OCI-LY7 (cell line): ENCODE results near the gene LDLRAD4. TPM values are rescaled to one million over a fixed set of nuclear protein-coding genes. Genes with fewer than 3 reads are reported as not detected.
A peak's percentile ranks its signal among the peaks of the same experiment; 100 is the strongest.
"Not testable (repeated sequence)": the region's sequence is repeated elsewhere in the genome, so short reads cannot be mapped to it uniquely, and the experiment has no call there.

Experiments used
- BruUV-seq: library from RNA; stranded (reverse); fragments of 400-500 nt; replicated peaks from 2 replicates; lab custom pipeline; 2021; lab: Mats Ljungman, UMichigan
- CTCF ChIA-PET: fragments of 300-600 bp; sonication (Branson Sonifier 250); formaldehyde crosslinking; loops from one replicate; lab custom pipeline; 2022; ENCODE audit warnings: antibody characterized with exemption; ENCODE audit not compliant: unreplicated experiment; lab: Charles Lee
- POLR2A ChIA-PET: fragments of 300-600 bp; sonication (Branson Sonifier 250); formaldehyde crosslinking; loops from one replicate; lab custom pipeline; 2022; ENCODE audit warnings: antibody characterized with exemption; lab: Charles Lee
- DNase-seq: peaks from one replicate; pipeline ENCODE4 v3.0.0-alpha.2; 2015; ENCODE audit warnings: low spot score
- H2AFZ ChIP-seq: fragments of 200-600 bp; sonication (generic), shearing (Covaris generic); 2 replicates; pipeline ENCODE4 v1.6.1; 2014; ENCODE audit warnings: mild to moderate bottlenecking, antibody characterized with exemption, low read length, moderate library complexity
- H3K27ac ChIP-seq: fragments of 200-600 bp; sonication (generic); 2 replicates; pipeline ENCODE4 v1.5.1; 2014; ENCODE audit warnings: mixed run types, low read depth, mild to moderate bottlenecking, moderate library complexity, low read length, inconsistent platforms; ENCODE audit not compliant: poor library complexity, severe bottlenecking
- H3K36me3 ChIP-seq: fragments of 200-600 bp; sonication (generic); 2 replicates; pipeline ENCODE4 v1.6.1; 2014; ENCODE audit warnings: mild to moderate bottlenecking, antibody characterized with exemption, low read length, moderate library complexity, mixed read lengths; ENCODE audit not compliant: insufficient read depth
- H3K4me1 ChIP-seq: fragments of 200-600 bp; sonication (generic); 2 replicates; pipeline ENCODE4 v1.5.1; 2014; ENCODE audit warnings: mild to moderate bottlenecking, low read length; ENCODE audit not compliant: insufficient read depth, poor library complexity, severe bottlenecking
- H3K4me2 ChIP-seq: fragments of 200-600 bp; sonication (generic); 2 replicates; pipeline ENCODE4 v1.6.1; 2014; ENCODE audit warnings: mild to moderate bottlenecking, low read length
- H3K4me3 ChIP-seq: fragments of 200-600 bp; sonication (generic); 2 replicates; pipeline ENCODE4 v1.5.1; 2014; ENCODE audit warnings: mild to moderate bottlenecking, low read depth, low read length; ENCODE audit not compliant: poor library complexity, severe bottlenecking
- H3K79me2 ChIP-seq: fragments of 200-600 bp; sonication (generic); 2 replicates; pipeline ENCODE4 v1.6.1; 2016; ENCODE audit warnings: low read depth, mild to moderate bottlenecking, low read length, moderate library complexity, mixed read lengths; ENCODE audit not compliant: insufficient read depth
- H3K9me2 ChIP-seq: fragments of 200-600 bp; sonication (generic); 2 replicates; pipeline ENCODE4 v1.6.1; 2016; ENCODE audit warnings: mild to moderate bottlenecking, low read length, mixed read lengths; ENCODE audit not compliant: insufficient read depth
- H3K9me3 ChIP-seq: fragments of 200-600 bp; sonication (generic); 2 replicates; pipeline ENCODE4 v1.6.1; 2014; ENCODE audit warnings: mild to moderate bottlenecking, mixed run types, low read length, mixed read lengths
- H4K20me1 ChIP-seq: fragments of 200-600 bp; sonication (generic); 2 replicates; pipeline ENCODE4 v1.6.1; 2014; ENCODE audit warnings: mild to moderate bottlenecking, antibody characterized with exemption, low read length, moderate library complexity, mixed read lengths; ENCODE audit not compliant: insufficient read depth
- CTCF ChIP-seq: fragments of 200-600 bp; sonication (generic); conservative IDR thresholded peaks from 2 replicates; pipeline ENCODE4 v1.5.1; 2014; ENCODE audit warnings: mild to moderate bottlenecking, antibody characterized with exemption, low read length, moderate library complexity, mixed read lengths
- EZH2phosphoT487 ChIP-seq: fragments of 200-600 bp; sonication (generic); IDR thresholded peaks from 2 replicates; pipeline ENCODE4 v1.6.1; 2018; ENCODE audit warnings: low read depth, borderline replicate concordance, mild to moderate bottlenecking, mixed run types, antibody characterized with exemption, low read length, moderate library complexity, mixed read lengths
- intact Hi-C: fragments of 100-400 bp; cut with micrococcal nuclease; formaldehyde crosslinking; loops from one replicate; pipeline ENCODE4 v1.10.0; 2022; ENCODE audit not compliant: unreplicated experiment
- total RNA-seq, 2 experiments: library from RNA; depleted of rRNA in 1 of 2; stranded (reverse); fragments of >200 nt in 1 of 2; shearing (Covaris generic) in 1 of 2; gene quantifications; 2 replicates each; pipeline ENCODE4 v1.2.3, GENCODE V29; 2014 to 2022

The LDLRAD4 gene
- total RNA-seq, 2 experiments from 2014 or later, result 26.2 to 43.8 TPM

GRCh38 chr18:13605477-13605876 is 386.9 kb downstream of the LDLRAD4 start:
- H3K79me2 ChIP-seq, result no peaks in the 10 kb centered on the region
- no TSS peak for BruUV-seq
- no peaks in the 10 kb centered on the region for H3K36me3 ChIP-seq
- no peak overlapping the region for H3K4me2 ChIP-seq
- H3K4me1 ChIP-seq, result peaks cover 24% of the 10 kb centered on the region
- H3K4me3 ChIP-seq, result no peak overlapping the region
- H3K9me2 ChIP-seq, result no peaks in the 10 kb centered on the region
- ChIA-PET CTCF (interaction anchor here (0.9 kb wide), 1 partner anchor 9 kb away, joined by 4 read pairs; no protein-coding TSS in a partner anchor), POLR2A (no interaction called here)
- H3K27ac ChIP-seq, result no peak overlapping the region
- DNase-seq, result no peak
- H2AFZ ChIP-seq, result no peak overlapping the region
- TF ChIP-seq CTCF (no peak), EZH2phosphoT487 (no peak)
- intact Hi-C loops, result no loop called here
- no peaks in the 10 kb centered on the region for H4K20me1 ChIP-seq
- H3K9me3 ChIP-seq, result no peaks in the 10 kb centered on the region; the same call in 1 of the 2 replicates

- Histone ChIP-seq H3K36me3 (no peaks in the 10 kb centered on the region), H3K4me1 (peaks cover 28% of the 10 kb centered on the region), H3K9me3 (no peaks in the 10 kb centered on the region; the same call in 1 of the 2 replicates), H3K4me3 (no peak overlapping the region), H2AFZ (no peak overlapping the region), H3K27ac (no peak overlapping the region), H3K79me2 (no peaks in the 10 kb centered on the region), H3K9me2 (no peaks in the 10 kb centered on the region), H3K4me2 (no peak overlapping the region; the same call in 1 of the 2 replicates), H4K20me1 (no peaks in the 10 kb centered on the region)
- intact Hi-C loops, result no loop called here
- TF ChIP-seq EZH2phosphoT487, result no peak
- no peak for TF ChIP-seq CTCF
- no peak for DNase-seq
- CTCF ChIA-PET, result interaction anchor here (0.9 kb wide), 1 partner anchor 9 kb away, joined by 4 read pairs; no protein-coding TSS in a partner anchor
- POLR2A ChIA-PET, result interaction anchor here (1.4 kb wide), 1 partner anchor 39 kb away, joined by 6 read pairs; no protein-coding TSS in a partner anchor
- no TSS peak for BruUV-seq
Measured at GRCh38 chr18:13605901-13606300, 387.3 kb downstream of the LDLRAD4 start.

- H3K4me2 ChIP-seq, result no peak overlapping the region
- no TSS peak for BruUV-seq
- no peak overlapping the region for H3K4me3 ChIP-seq
- no peaks in the 10 kb centered on the region for H4K20me1 ChIP-seq
- H3K4me1 ChIP-seq, result peaks cover 37% of the 10 kb centered on the region
- H3K9me3 ChIP-seq, result no peaks in the 10 kb centered on the region; the same call in 1 of the 2 replicates
- no peak overlapping the region for H2AFZ ChIP-seq
- H3K36me3 ChIP-seq, result no peaks in the 10 kb centered on the region
- intact Hi-C loops, result no loop called here
- CTCF ChIA-PET, result interaction anchor here (0.9 kb wide), 1 partner anchor 8 kb away, joined by 4 read pairs; no protein-coding TSS in a partner anchor
- no peaks in the 10 kb centered on the region for H3K9me2 ChIP-seq
- POLR2A ChIA-PET, result interaction anchor here (1.0 to 1.4 kb wide), 2 partner anchors 25 to 40 kb away, joined by 3 to 6 read pairs; no protein-coding TSS in a partner anchor
- TF ChIP-seq CTCF (no peak), EZH2phosphoT487 (no peak)
- no peak for DNase-seq
- no peaks in the 10 kb centered on the region for H3K79me2 ChIP-seq
- no peak overlapping the region for H3K27ac ChIP-seq
Measured at GRCh38 chr18:13606604-13607254, 388.2 kb downstream of the LDLRAD4 start.

GRCh38 chr18:13608024-13608562 is 389.5 kb downstream of the LDLRAD4 start:
- BruUV-seq, H4K20me1 ChIP-seq, H3K79me2 ChIP-seq, H3K4me3 ChIP-seq, H3K9me2 ChIP-seq, intact Hi-C loops, DNase-seq, H3K36me3 ChIP-seq, H3K9me3 ChIP-seq, CTCF ChIA-PET, H3K27ac ChIP-seq: not testable (repeated sequence)
- H3K4me2 ChIP-seq, result peak overlapping the region; percentile 64
- H2AFZ ChIP-seq, result peak overlapping the region; percentile 60; the same call in 1 of the 2 replicates
- peaks cover 40% of the 10 kb centered on the region for H3K4me1 ChIP-seq
- POLR2A ChIA-PET, result interaction anchor here (1.3 to 9.2 kb wide), 4 partner anchors 22 to 46 kb away, joined by 5 to 65 read pairs (median 9); no protein-coding TSS in a partner anchor
